C4-2B (cell line): ENCODE data around the gene SIAH3.

ENCODE experiments used
- ZFX ChIP-seq: fragments of 450-650 bp; IDR thresholded peaks from 2 replicates; pipeline ENCODE4 v1.6.1; 2017
- TF ChIP-seq, protein P1 (sequence below): fragments of 450-650 bp; conservative IDR thresholded peaks from 2 replicates; pipeline ENCODE4 v1.5.1; 2017; ENCODE audit warnings: mild to moderate bottlenecking

DNA sequence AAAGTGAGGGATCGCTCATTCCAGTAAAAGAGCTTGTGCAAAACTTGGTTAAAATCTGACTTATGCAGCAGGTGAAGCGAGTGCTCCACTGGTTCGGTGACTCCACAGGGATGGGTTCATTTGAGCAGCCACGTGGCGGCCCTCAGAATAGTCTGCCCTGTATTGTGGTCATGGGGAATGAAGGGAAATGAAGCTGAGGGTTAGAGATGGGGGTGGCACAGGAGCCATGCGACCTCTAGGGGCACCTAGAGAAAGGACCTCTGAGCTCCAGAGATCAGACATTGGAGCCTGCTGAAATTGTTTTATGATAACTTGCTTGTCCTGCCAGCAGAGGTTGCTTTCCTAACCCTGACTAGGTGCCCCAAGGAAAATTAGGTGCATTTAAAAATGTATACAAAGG lies 122.8 kb downstream of the SIAH3 start:
- TF ChIP-seq, protein P1, sequence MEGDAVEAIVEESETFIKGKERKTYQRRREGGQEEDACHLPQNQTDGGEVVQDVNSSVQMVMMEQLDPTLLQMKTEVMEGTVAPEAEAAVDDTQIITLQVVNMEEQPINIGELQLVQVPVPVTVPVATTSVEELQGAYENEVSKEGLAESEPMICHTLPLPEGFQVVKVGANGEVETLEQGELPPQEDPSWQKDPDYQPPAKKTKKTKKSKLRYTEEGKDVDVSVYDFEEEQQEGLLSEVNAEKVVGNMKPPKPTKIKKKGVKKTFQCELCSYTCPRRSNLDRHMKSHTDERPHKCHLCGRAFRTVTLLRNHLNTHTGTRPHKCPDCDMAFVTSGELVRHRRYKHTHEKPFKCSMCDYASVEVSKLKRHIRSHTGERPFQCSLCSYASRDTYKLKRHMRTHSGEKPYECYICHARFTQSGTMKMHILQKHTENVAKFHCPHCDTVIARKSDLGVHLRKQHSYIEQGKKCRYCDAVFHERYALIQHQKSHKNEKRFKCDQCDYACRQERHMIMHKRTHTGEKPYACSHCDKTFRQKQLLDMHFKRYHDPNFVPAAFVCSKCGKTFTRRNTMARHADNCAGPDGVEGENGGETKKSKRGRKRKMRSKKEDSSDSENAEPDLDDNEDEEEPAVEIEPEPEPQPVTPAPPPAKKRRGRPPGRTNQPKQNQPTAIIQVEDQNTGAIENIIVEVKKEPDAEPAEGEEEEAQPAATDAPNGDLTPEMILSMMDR = peak; percentile 61
- no peak for TF ChIP-seq ZFX
